GM18868 (cell line): ENCODE measurements around the gene CDH8.

Experiments used
- ATAC-seq: cut with Tn5 transposase; IDR thresholded peaks from one replicate; pipeline ENCODE4 v1.9.1; 2021; ENCODE audit warnings: mild to moderate bottlenecking, moderate library complexity; ENCODE audit not compliant: unreplicated experiment

CDH8 gene

DNA sequence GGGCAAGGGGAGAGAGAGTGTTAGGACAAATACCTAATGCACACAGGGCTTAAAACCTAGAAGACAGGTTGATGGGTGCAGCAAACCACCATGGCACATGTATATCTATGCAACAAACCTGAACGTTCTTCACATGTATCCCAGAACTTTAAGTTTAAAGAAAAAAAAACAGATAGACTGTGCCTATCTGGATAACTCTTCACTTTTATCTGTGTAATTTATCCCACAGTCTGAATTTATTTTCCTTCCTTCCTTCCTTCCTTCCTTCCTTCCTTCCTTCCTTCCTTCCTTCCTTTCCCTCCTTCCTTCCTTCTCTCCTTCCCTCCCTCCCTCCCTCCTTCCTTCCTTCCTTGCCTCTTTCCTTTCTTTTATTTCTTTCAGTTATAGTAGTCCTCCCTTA, 370.7 kb downstream of the CDH8 start:
- no peak for ATAC-seq

DNA sequence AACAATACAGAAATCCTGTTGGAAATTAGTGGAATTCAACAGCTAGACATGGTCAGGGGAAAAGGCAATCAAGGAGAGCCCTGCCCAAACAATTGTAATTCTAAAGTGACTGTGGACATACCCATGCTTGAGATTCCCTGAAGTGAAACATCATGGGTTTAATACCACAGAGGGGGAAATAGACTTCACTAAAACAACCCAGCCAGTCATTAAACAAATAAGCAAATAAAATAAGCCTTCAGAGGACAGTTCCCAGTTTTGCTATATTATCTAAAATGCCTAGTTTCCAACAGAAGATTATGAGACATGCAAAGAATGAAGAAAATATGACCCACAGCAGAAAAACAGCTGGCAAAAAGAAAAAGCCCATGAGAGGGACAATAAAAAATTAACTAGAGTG, 376.3 kb downstream of the CDH8 start:
- no peak for ATAC-seq

DNA sequence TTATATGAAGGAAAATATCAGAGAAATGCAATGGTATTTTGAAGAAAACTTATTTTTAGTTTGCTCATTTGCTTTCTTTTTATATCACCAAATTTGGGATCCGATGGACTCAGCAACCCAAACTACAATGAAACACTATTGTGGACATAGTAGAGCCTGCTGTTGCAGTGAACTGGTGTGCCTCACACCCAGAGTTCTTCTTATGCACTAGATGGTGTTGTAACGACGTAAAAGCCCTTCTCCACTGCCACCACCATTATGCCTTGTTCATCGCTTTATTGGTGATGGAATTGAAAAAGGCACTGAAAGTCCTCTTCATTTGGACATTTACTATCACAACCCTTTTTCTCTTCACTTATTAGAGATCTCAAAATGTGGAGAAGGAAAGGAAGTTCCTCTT, 381.3 kb downstream of the CDH8 start:
- ATAC-seq, result no peak

DNA sequence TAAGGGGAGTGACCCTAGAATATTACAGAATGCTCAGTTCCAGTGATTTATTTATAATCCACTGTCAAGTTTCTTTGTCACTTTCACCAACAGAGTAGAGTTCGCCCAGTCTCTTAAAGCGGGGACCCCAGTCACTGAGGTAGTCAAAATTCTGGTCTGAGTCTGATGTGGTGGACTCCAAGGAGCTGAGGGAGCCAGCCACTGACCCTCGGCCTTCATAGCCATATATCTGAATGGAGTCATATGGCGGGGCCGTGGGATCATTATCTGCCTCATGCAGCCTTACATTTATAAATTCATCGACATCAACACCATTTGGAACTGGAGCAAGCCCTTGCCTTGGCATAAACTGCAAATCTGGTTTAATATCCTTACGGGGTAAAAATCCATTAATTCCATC, 382.7 kb downstream of the CDH8 start:
- no peak for ATAC-seq

DNA sequence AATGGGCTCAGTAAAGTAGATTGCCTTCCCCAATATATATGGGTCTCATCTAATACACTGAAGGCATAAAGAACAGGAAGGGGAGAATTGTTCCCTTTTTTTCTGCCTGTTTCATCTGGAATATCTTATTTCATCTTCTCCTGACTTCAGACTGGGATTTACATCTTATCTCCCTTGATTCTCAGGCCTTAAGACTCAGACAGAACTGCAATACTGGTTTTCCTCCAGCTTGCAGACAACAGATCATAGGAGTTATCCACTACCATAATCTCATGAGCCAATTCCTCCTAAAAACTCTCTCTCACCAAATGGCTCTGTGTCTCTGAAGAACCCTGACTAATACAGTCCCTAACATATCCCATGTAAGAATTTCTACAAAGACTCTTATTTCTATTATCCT, 390.7 kb downstream of the CDH8 start:
- ATAC-seq, result no peak

DNA sequence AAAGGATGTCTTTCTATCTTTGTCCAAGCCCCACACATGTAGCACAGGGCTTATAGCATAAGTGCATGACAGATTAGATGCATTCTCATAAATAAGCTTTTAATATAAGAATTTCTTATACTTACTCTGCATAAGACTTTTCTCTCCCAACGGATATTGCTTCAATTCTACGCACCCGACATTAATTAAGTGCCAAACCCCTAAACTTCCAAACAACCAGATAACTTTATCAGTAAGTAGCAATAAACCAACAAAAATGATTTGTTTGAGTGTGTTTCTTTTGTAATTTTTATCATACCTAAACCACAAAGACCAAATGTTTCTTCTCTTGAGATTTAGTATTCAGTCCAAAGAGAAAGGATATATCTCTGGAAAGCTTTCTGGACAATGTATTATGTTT, 391.5 kb downstream of the CDH8 start:
- ATAC-seq, result no peak

DNA sequence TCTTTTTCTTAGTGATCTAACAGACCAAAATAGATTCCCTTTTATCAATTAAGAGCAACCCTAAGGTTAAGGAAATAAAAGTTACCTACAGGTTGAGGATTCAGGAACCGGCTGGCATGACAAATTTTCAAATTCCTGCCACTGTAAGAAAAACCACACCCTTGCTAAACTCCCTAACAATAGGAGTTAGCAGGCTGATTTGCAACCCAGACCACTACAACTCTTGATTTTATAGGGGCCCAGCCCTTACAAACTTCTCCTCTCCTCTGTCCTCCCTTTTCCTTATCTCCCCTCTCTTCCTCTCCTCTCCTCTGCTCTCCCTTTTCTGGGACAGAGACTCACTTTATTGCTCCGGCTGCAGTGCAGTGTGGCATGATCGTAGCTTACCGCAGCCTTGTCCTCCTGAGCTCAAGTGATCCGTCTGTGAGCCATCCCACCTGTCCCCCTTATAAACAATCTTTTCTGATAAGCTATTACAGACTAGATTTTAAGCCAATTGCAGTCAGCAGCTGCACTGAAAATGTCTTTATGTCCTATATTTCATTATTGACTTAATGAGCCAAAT, 418.9 kb downstream of the CDH8 start:
- ATAC-seq, result no peak

DNA sequence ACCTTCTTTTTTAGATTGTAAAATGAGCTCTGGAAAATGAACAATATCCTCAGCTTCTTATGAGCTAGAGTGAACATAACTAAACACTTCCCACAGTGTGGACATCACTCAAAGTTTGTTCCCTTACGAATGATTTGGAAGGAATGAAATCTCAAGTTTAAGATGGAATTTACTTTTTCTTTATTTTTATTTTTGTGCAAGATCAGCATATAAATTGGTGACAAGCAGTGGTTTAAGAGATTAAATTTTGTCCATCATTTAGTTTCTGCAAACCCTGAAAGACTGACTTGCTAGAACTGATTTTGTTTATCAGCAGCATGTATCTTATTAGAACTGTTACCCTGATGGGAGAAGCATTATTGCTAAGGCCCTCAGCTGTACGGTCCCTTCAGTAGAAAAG, 420.1 kb downstream of the CDH8 start:
- no peak for ATAC-seq

DNA sequence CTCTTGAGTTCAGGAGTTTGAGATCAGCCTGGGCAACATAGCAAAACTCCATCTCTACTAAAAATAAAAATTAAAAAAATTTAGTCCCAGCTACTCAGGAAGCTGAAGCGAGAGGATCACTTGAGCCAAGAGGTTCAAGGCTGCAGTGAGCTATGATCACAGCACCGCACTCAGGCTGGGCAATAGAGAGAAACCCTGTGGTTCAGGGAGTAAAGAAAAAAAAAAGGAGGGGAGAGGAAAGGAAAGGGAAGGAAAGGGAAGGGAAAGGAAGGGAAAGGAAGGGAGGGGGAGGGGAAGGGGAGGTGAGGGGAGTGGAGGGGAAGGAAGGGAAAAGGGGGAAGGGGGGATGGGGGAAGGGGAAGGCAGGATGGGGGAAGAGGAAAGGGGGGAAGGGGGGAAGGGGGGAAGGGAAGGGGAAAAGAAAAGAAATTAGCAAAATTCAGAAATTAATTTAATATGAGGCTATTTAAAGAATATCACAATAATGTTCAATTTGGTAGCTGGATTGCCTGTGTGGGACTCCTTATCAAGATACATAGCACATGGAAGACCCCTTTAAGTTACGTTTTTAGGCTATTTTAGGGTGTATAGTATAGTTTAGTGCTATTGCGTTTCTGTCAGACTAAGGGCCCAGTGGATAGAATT, 424.3 kb downstream of the CDH8 start:
- ATAC-seq, result no peak

DNA sequence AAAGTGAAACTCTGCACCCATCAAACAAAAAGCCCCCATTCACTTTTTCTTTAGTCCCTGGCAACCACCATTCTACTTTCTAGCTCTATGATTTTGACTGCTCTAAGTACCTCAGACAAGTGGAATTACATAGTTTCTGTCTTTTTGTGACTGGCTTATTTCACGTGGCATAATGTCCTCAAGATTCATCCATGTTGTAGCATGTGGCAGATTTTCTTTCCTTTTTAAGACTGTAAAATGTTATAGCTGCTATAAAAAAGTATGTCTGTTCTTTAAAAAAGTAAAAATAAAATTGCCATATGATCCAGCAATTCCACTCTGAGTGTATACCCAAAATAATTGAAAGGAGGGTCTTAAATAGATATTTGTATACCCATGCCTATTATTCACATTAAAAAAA, 429.7 kb downstream of the CDH8 start:
- ATAC-seq, result no peak
